HG03457 (cell line): ENCODE measurements around the gene MAB21L2.

ENCODE experiments used
- ATAC-seq: cut with Tn5 transposase; IDR thresholded peaks from one replicate; pipeline ENCODE4 v1.9.1; 2021; ENCODE audit warnings: moderate number of reproducible peaks; ENCODE audit not compliant: unreplicated experiment

MAB21L2 gene

DNA sequence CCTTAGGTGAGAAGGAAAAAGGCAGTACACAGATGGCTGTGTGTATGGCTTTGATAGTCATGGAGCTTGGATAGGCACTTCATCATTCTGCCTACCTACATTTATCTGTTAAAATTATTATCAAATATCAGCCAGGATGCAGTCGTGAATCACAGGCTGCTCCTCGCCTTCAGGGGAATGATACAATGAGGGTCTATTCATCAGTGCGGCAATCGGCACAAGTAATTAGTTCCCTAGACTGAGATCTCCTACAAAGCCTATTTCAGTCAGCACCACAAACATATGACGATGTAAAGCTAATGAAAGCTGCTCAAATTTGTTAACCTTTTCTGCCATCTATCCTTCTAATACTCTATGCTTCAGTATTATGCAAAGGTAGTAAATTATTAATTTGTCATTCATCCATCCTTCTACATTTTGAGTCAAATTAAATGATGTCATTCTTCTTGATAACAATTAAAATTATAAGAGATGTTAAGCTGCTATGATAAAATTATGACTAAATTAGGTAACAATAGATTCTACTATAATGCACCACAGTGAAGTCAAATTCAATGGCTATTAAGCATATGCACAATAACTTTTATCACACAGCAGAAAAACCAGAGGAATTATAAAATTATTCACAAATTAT is 19.0 kb downstream of the MAB21L2 start:
- no peak for ATAC-seq

GRCh38 chr4:150609131-150609530 is 27.2 kb downstream of the MAB21L2 start:
- ATAC-seq, result no peak

DNA sequence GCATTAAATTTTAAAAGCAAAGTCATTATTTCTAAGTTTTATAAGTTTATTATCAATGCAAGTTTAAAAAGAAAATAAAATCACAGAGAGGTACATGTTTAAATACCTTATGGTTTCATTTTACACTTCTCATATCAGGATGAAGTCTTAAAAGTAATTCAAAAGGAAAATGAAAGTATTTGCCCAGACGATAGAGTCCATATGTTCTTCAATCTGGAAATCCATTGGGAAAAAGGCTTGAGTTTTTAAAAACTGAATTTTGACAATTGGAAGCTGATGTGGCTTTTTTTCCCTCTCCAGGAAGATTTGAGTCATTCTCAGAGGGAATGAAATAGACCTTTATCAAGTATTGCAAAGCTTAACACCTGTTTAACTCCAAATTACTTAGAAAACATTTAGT is 37.1 kb downstream of the MAB21L2 start:
- no peak for ATAC-seq

GRCh38 chr4:150624055-150624454 is 42.1 kb downstream of the MAB21L2 start:
- no peak for ATAC-seq

- ATAC-seq, result no peak
Measured at GRCh38 chr4:150625033-150625432, 43.1 kb downstream of the MAB21L2 start.

DNA sequence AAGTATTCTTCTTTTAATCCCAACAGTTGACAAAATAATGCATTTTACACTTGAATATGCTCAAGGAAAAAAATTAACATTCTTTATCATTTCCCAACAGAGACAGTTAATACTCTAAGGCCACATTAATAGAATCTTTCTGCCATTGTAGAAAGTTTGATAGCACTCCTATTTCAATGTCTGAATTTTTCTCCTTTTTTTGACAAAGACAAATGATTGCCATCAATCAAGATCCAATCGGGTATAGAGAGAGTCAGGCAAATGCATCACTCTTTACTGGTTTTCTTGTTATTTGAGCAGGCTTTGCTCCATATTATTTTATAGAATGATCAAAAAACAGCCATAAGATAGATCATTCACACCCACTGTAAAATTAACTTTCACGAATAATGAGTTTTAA is 46.1 kb downstream of the MAB21L2 start:
- no peak for ATAC-seq

GRCh38 chr4:150632639-150633038 is 50.7 kb downstream of the MAB21L2 start:
- ATAC-seq, result no peak
